Vagina (tissue), 2 donors: ENCODE results near the gene VPREB3.

Experiments
- POLR2A ChIP-seq, 2 donors: fragments of 450-650 bp; IDR thresholded peaks; one replicate each; pipeline ENCODE4 v1.6.1; 2017; ENCODE audit warnings: antibody characterized with exemption in 2 of 2, mild to moderate bottlenecking in 2 of 2, moderate library complexity in 2 of 2
- TF ChIP-seq, protein P1 (sequence below), 3 experiments: fragments of 450-650 bp in 2 of 3; fragments of 200-600 bp in 1 of 3; sonication (generic) in 1 of 3; IDR thresholded peaks; one replicate each; pipeline ENCODE4 v1.5.1; 2017 to 2019; ENCODE audit warnings: antibody characterized with exemption in 3 of 3, mild to moderate bottlenecking in 2 of 3, moderate library complexity in 2 of 3

DNA sequence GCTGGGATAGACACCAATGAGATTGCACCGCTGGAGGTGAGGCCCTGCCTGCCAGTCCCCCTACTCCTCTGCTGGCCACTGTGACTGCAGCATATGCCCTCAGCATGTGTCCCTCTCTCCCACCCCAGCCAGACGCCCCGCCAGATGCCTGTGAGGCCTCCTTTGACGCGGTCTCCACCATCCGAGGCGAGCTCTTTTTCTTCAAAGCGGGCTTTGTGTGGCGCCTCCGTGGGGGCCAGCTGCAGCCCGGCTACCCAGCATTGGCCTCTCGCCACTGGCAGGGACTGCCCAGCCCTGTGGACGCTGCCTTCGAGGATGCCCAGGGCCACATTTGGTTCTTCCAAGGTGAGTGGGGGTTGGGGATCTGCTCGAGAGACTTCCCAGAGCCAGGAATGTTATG lies 26.8 kb upstream of the VPREB3 start:
- TF ChIP-seq, protein P1, sequence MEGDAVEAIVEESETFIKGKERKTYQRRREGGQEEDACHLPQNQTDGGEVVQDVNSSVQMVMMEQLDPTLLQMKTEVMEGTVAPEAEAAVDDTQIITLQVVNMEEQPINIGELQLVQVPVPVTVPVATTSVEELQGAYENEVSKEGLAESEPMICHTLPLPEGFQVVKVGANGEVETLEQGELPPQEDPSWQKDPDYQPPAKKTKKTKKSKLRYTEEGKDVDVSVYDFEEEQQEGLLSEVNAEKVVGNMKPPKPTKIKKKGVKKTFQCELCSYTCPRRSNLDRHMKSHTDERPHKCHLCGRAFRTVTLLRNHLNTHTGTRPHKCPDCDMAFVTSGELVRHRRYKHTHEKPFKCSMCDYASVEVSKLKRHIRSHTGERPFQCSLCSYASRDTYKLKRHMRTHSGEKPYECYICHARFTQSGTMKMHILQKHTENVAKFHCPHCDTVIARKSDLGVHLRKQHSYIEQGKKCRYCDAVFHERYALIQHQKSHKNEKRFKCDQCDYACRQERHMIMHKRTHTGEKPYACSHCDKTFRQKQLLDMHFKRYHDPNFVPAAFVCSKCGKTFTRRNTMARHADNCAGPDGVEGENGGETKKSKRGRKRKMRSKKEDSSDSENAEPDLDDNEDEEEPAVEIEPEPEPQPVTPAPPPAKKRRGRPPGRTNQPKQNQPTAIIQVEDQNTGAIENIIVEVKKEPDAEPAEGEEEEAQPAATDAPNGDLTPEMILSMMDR (IDR thresholded peaks at IDR 0.05), result no peak
- TF ChIP-seq POLR2A (IDR thresholded peaks at IDR 0.05), result no peak
